ENCODE results near the gene RANBP9. TPM values are rescaled to one million over a fixed set of nuclear protein-coding genes. Genes with fewer than 3 reads are reported as not detected.

Gene RANBP9
- total RNA-seq: 19.4 and 19.8 TPM in 2 replicates

GRCh38 chr6:13711733-13712598, at the start of gene RANBP9:
Gene RANBP9 (minus strand): TSS chr6:13711835. CDS start chr6:13711505, 330 bp downstream.

GRCh38 chr6:13614926-13615791, 96.5 kb downstream of the RANBP9 start, which contains the start of gene NOL7:
Gene NOL7 (plus strand): TSS chr6:13615335. CDS start chr6:13615359, 24 bp downstream.

DNA sequence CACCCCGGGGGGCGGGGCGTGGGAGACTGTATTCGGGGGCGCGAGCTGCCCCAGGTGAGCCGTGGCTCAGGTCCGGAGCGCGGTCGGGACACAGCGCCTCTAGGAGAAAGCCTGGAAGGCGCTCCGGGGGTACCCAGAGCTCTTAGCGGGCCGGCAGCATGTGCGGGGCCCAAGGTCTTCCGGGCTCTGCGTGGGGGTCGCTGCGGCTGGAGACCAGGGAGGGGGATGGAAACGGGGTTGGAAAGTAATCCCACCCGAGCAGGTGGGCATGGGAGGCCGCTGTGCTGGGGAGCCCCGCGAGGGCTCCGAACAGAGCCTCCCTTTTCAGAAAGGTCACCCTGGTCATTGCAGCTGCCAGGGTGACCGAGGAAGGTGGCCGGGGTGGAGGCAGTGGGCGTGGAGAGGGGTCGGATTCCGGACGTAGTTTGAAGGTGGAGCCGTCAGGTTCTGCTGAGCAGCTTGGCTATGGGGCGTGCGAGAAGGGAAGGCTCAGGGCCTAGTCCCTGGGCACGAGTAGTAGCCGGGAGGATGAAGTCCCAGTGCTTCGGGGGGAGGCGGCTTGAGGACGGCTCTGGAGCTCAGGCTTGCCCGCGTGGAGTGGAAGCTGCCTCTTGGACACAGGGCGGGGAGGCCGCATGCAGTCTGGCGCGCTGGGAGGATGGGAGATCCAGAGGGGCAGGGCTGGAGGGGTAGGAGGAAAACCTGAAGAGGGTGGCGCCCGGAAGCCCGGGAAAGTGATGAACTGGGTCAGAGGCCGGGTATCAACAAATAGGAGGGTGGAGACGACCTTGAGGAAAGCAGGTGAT, 136.9 kb downstream of the RANBP9 start, which contains the start of gene SIRT5:
Gene SIRT5 (plus strand): TSS at position 31 of the 806 bp plus-strand sequence. CDS start 9,510 bp downstream, outside the sequence.

Other genes starting within 250 kb of the RANBP9 start
- 21.1 and 22.0 TPM in 2 replicates for gene GFOD1, start 224.2 kb downstream of the RANBP9 start, total RNA-seq
- 7.5 and 9.0 TPM in 2 replicates for gene SIRT5, start 137.2 kb downstream of the RANBP9 start, total RNA-seq
- gene NOL7, start 96.5 kb downstream of the RANBP9 start, total RNA-seq: 173 and 232 TPM in 2 replicates
- gene MCUR1, start 102.7 kb upstream of the RANBP9 start, total RNA-seq: 9.1 and 13.0 TPM in 2 replicates
- 4.2 and 5.3 TPM in 2 replicates for gene RNF182, start 213.1 kb upstream of the RANBP9 start, total RNA-seq